Activated T-helper 1 cell treated with anti-CD3 and anti-CD28 coated beads, Interleukin-2, amount 50 U/mL, for 16 hours (primary cell): ENCODE results near the gene ACAP3.
A peak's percentile ranks its signal among the peaks of the same experiment; 100 is the strongest.
"Not testable (repeated sequence)": the region's sequence is repeated elsewhere in the genome, so short reads cannot be mapped to it uniquely, and the experiment has no call there.

Experiments used
- DNase-seq, 2 donors: peaks; one replicate each; pipeline ENCODE4 v3.0.0-alpha.2; 2020; ENCODE audit warnings: low read depth in 1 of 2, low spot score in 1 of 2

ACAP3 gene

GRCh38 chr1:1316199-1316598 is 8.5 kb upstream of the ACAP3 start:
- not testable (repeated sequence) for DNase-seq

GRCh38 chr1:1315435-1315954 is 7.8 kb upstream of the ACAP3 start:
- DNase-seq, result no peak

- no peak for DNase-seq
Observed at GRCh38 chr1:1314678-1315335, 7.1 kb upstream of the ACAP3 start.

GRCh38 chr1:1314237-1314586 is 6.5 kb upstream of the ACAP3 start:
- no peak for DNase-seq

GRCh38 chr1:1313500-1314236 is 5.9 kb upstream of the ACAP3 start:
- no peak for DNase-seq

- no peak for DNase-seq
Observed at GRCh38 chr1:1312450-1313314, 5.0 kb upstream of the ACAP3 start.

- no peak for DNase-seq
Observed at GRCh38 chr1:1311107-1312104, 3.7 kb upstream of the ACAP3 start.

GRCh38 chr1:1310476-1311053 is 2.8 kb upstream of the ACAP3 start:
- no peak for DNase-seq

GRCh38 chr1:1310109-1310385 is 2.3 kb upstream of the ACAP3 start:
- DNase-seq, result no peak

- no peak for DNase-seq
Observed at GRCh38 chr1:1309251-1310108, 1.8 kb upstream of the ACAP3 start.

- DNase-seq, result no peak
Observed at GRCh38 chr1:1308756-1309250, 1.1 kb upstream of the ACAP3 start.

GRCh38 chr1:1307261-1307922 is 338 bp downstream of the ACAP3 start:
- DNase-seq, result no peak

GRCh38 chr1:1306661-1307260 is 969 bp downstream of the ACAP3 start:
- DNase-seq, result no peak

GRCh38 chr1:1306070-1306660 is 1.6 kb downstream of the ACAP3 start:
- DNase-seq, result no peak

GRCh38 chr1:1305300-1306069 is 2.2 kb downstream of the ACAP3 start:
- DNase-seq, result peak; percentile 39 to 50

GRCh38 chr1:1304331-1305299 is 3.1 kb downstream of the ACAP3 start:
- no peak for DNase-seq
